Peyer's patch (tissue), 4 donors: ENCODE data around the gene C11orf91.

Source experiments
- POLR2A ChIP-seq, 2 donors: fragments of 450-650 bp; IDR thresholded peaks; one replicate each; pipeline ENCODE4 v1.5.1; 2017; ENCODE audit warnings: antibody characterized with exemption in 2 of 2, mild to moderate bottlenecking in 2 of 2, moderate library complexity in 2 of 2
- TF ChIP-seq, protein P1 (sequence below), 6 experiments: fragments of 450-650 bp in 4 of 6; fragments of 200-600 bp in 2 of 6; sonication (generic) in 1 of 6; IDR thresholded peaks; one replicate each; pipeline ENCODE4 v1.5.1; 2017 to 2019; ENCODE audit warnings: antibody characterized with exemption in 6 of 6, mild to moderate bottlenecking in 3 of 6, moderate library complexity in 1 of 6

DNA sequence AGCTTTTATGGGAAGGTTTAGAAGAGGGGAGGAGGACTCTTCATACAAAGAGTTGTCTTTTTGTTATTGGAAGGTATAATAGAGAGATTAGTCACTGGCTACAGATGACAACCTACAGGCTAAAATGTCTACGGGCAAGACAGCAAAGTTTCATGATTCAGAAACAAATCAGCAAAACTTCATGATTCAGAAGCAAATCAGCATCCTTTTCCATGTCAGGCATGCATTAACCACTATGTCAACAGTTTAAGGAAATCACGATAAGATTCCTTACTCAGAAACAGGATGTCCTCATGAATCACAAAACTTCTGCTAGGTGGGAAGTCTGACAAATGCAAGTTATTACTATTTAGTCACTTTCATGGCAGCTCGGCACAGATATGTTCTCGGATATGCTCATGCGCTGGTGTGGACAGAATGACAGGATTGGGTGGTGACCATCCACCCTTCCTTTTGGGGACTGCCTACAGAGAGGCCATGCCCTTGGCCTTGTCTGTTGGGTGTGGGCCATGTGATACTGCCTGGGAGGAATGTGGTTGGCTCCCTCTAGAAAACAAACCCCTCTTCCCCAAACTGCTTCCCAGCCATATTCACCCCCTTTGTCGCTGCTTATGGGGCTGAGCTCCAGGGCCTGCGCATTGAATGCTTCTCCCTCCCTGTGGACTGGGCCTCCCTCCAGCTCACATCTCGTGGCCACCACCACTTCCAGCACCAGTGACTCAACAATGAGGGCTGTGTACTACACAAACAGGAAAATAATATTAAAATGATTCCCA is 10.1 kb downstream of the C11orf91 start:
- TF ChIP-seq, protein P1, sequence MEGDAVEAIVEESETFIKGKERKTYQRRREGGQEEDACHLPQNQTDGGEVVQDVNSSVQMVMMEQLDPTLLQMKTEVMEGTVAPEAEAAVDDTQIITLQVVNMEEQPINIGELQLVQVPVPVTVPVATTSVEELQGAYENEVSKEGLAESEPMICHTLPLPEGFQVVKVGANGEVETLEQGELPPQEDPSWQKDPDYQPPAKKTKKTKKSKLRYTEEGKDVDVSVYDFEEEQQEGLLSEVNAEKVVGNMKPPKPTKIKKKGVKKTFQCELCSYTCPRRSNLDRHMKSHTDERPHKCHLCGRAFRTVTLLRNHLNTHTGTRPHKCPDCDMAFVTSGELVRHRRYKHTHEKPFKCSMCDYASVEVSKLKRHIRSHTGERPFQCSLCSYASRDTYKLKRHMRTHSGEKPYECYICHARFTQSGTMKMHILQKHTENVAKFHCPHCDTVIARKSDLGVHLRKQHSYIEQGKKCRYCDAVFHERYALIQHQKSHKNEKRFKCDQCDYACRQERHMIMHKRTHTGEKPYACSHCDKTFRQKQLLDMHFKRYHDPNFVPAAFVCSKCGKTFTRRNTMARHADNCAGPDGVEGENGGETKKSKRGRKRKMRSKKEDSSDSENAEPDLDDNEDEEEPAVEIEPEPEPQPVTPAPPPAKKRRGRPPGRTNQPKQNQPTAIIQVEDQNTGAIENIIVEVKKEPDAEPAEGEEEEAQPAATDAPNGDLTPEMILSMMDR (IDR thresholded peaks at IDR 0.05): no peak
- no peak for TF ChIP-seq POLR2A (IDR thresholded peaks at IDR 0.05)
